H9 (cell line): ENCODE results near the gene GAL3ST3. TPM values are rescaled to one million over a fixed set of nuclear protein-coding genes. Genes with fewer than 3 reads are reported as not detected.

Source experiments
- DNase-seq: peaks from one replicate; pipeline ENCODE4 v3.0.0-alpha.2; 2017
- H2AFZ ChIP-seq: one replicate; pipeline ENCODE4 v1.6.1; 2013; ENCODE audit warnings: mild to moderate bottlenecking, low read length, control low read depth, moderate library complexity
- H2AK5ac ChIP-seq: 2 replicates; pipeline ENCODE4 v1.6.1; 2013; ENCODE audit warnings: low read length, control low read depth, mixed read lengths; ENCODE audit not compliant: insufficient read length
- H2BK120ac ChIP-seq: one replicate; pipeline ENCODE4 v1.6.1; 2013; ENCODE audit warnings: low read depth, mild to moderate bottlenecking, low read length, control low read depth, inconsistent platforms; ENCODE audit not compliant: poor library complexity, severe bottlenecking
- H2BK12ac ChIP-seq: 2 replicates; pipeline ENCODE4 v1.6.1; 2013; ENCODE audit warnings: low read length, control low read depth, mixed read lengths, low read depth; ENCODE audit not compliant: insufficient read length
- H2BK15ac ChIP-seq: 2 replicates; pipeline ENCODE4 v1.6.1; 2013; ENCODE audit warnings: low read depth, low read length, control low read depth
- H2BK20ac ChIP-seq: one replicate; pipeline ENCODE4 v1.6.1; 2013; ENCODE audit warnings: low read depth, mild to moderate bottlenecking, low read length, control low read depth, inconsistent platforms; ENCODE audit not compliant: poor library complexity, severe bottlenecking
- H2BK5ac ChIP-seq: 2 replicates; pipeline ENCODE4 v1.6.1; 2013; ENCODE audit warnings: low read length, control low read depth, mixed read lengths; ENCODE audit not compliant: insufficient read length
- H3K14ac ChIP-seq: 2 replicates; pipeline ENCODE4 v1.6.1; 2013; ENCODE audit warnings: low read length, control low read depth; ENCODE audit not compliant: insufficient read depth
- H3K18ac ChIP-seq: 2 replicates; pipeline ENCODE4 v1.6.1; 2013; ENCODE audit warnings: low read depth, mild to moderate bottlenecking, mixed read lengths, low read length, control low read depth; ENCODE audit not compliant: insufficient read length
- H3K23ac ChIP-seq: 2 replicates; pipeline ENCODE4 v1.6.1; 2013; ENCODE audit warnings: low read length, control low read depth, mixed read lengths, low read depth; ENCODE audit not compliant: insufficient read length
- H3K23me2 ChIP-seq: 2 replicates; pipeline ENCODE4 v1.6.1; 2013; ENCODE audit warnings: low read depth, mild to moderate bottlenecking, mixed read lengths, low read length, control low read depth; ENCODE audit not compliant: insufficient read length, poor library complexity, severe bottlenecking
- H3K27ac ChIP-seq: 2 replicates; pipeline ENCODE4 v1.5.1; 2013; ENCODE audit warnings: low read length, control low read depth, mixed read lengths, low read depth; ENCODE audit not compliant: insufficient read length
- H3K27me3 ChIP-seq: 2 replicates; pipeline ENCODE4 v1.6.1; 2013; ENCODE audit warnings: low read length, control low read depth, inconsistent platforms; ENCODE audit not compliant: insufficient read depth
- H3K4ac ChIP-seq: 2 replicates; pipeline ENCODE4 v1.6.1; 2013; ENCODE audit warnings: low read depth, mild to moderate bottlenecking, control low read depth, inconsistent platforms, low read length, moderate library complexity
- H3K4me1 ChIP-seq: 2 replicates; pipeline ENCODE4 v1.6.1; 2013; ENCODE audit warnings: low read length, control low read depth, inconsistent platforms; ENCODE audit not compliant: insufficient read depth
- H3K4me2 ChIP-seq: 2 replicates; pipeline ENCODE4 v1.6.1; 2013; ENCODE audit warnings: low read length, control low read depth, mixed read lengths; ENCODE audit not compliant: insufficient read length, insufficient read depth
- H3K56ac ChIP-seq: 2 replicates; pipeline ENCODE4 v1.6.1; 2013; ENCODE audit warnings: low read depth, mild to moderate bottlenecking, mixed read lengths, low read length, control low read depth; ENCODE audit not compliant: insufficient read length
- H3K79me1 ChIP-seq: 2 replicates; pipeline ENCODE4 v1.6.1; 2013; ENCODE audit warnings: low read depth, mild to moderate bottlenecking, moderate library complexity, low read length, control low read depth, inconsistent platforms; ENCODE audit not compliant: insufficient read depth, poor library complexity, severe bottlenecking
- H3K79me2 ChIP-seq: 2 replicates; pipeline ENCODE4 v1.6.1; 2013; ENCODE audit warnings: low read length, control low read depth, inconsistent platforms; ENCODE audit not compliant: insufficient read depth
- H3K9ac ChIP-seq: 2 replicates; pipeline ENCODE4 v1.6.1; 2013; ENCODE audit warnings: low read length, control low read depth, mixed read lengths; ENCODE audit not compliant: insufficient read length; ENCODE audit errors: extremely low read depth
- H3K9me3 ChIP-seq: one replicate; pipeline ENCODE4 v1.6.1; 2013; ENCODE audit warnings: low read depth, low read length, inconsistent platforms; ENCODE audit not compliant: control insufficient read depth
- H3T11ph ChIP-seq: one replicate; pipeline ENCODE4 v1.6.1; 2013; ENCODE audit warnings: mild to moderate bottlenecking, low read length, control low read depth, inconsistent platforms
- H4K20me1 ChIP-seq: one replicate; pipeline ENCODE4 v1.6.1; 2013; ENCODE audit not compliant: control insufficient read depth, insufficient read length, insufficient read depth
- H4K5ac ChIP-seq: 2 replicates; pipeline ENCODE4 v1.6.1; 2013; ENCODE audit warnings: low read depth, mild to moderate bottlenecking, mixed read lengths, low read length, control low read depth; ENCODE audit not compliant: insufficient read length
- H4K8ac ChIP-seq: replicated peaks from 2 replicates; pipeline ENCODE4 v1.6.1; 2013; ENCODE audit warnings: low read length, control low read depth, mixed read lengths, low read depth; ENCODE audit not compliant: insufficient read length
- H4K91ac ChIP-seq: 2 replicates; pipeline ENCODE4 v1.6.1; 2013; ENCODE audit warnings: low read depth, mild to moderate bottlenecking, moderate library complexity, mixed read lengths, low read length, control low read depth; ENCODE audit not compliant: insufficient read length
- H3K27ac Mint-ChIP-seq, 3 experiments: 2 replicates in 2 of 3; 3 replicates in 1 of 3; pipeline ENCODE4 v1.8.0; 2020 to 2021; ENCODE audit warnings: mixed read lengths in 3 of 3, mild to moderate bottlenecking in 1 of 3, moderate library complexity in 1 of 3
- H3K27me3 Mint-ChIP-seq: 2 replicates; pipeline ENCODE4 v1.8.0; 2021; ENCODE audit warnings: low read depth, mild to moderate bottlenecking, moderate library complexity, mixed read lengths
- H3K36me3 Mint-ChIP-seq, 3 experiments: 2 replicates in 2 of 3; 3 replicates in 1 of 3; pipeline ENCODE4 v1.8.0; 2020 to 2021; ENCODE audit warnings: low read depth in 3 of 3, mixed read lengths in 3 of 3; ENCODE audit not compliant: insufficient read depth in 1 of 3
- H3K4me1 Mint-ChIP-seq, 2 experiments: 2 replicates each; pipeline ENCODE4 v1.8.0; 2020; ENCODE audit warnings: mixed read lengths in 2 of 2
- H3K4me3 Mint-ChIP-seq, 2 experiments: 2 replicates in 1 of 2; 3 replicates in 1 of 2; pipeline ENCODE4 v1.8.0; 2020 to 2021; ENCODE audit warnings: mild to moderate bottlenecking in 2 of 2, mixed read lengths in 2 of 2, moderate library complexity in 1 of 2
- H3K9me3 Mint-ChIP-seq, 2 experiments: 2 replicates in 1 of 2; 3 replicates in 1 of 2; pipeline ENCODE4 v1.8.0; 2020; ENCODE audit warnings: mild to moderate bottlenecking in 2 of 2, mixed read lengths in 2 of 2, moderate library complexity in 1 of 2
- WGBS: extraction: QIAGEN DNeasy Blood & Tissue Kit; methylation state at CpG from one replicate; pipeline ENCODE4 v1.1.7; 2013; ENCODE audit warnings: missing lambda C conversion rate, low lambda C conversion rate, mixed read lengths; ENCODE audit not compliant: insufficient read length; ENCODE audit errors: extremely low coverage; 5-methylcytosine and 5-hydroxymethylcytosine counted together
- total RNA-seq: library from RNA; stranded (reverse); gene quantifications from 2 replicates; pipeline ENCODE4 v1.2.1, GENCODE V29; 2021
- TF ChIP-seq, protein P1 (sequence below): fragments of 200-600 bp; sonication (generic); conservative IDR thresholded peaks from 3 replicates; pipeline ENCODE4 v1.8.0; 2021; ENCODE audit warnings: antibody characterized with exemption, mild to moderate bottlenecking

The GAL3ST3 gene
- total RNA-seq, 1 experiment from 2014 or later = 17.2 TPM

DNA sequence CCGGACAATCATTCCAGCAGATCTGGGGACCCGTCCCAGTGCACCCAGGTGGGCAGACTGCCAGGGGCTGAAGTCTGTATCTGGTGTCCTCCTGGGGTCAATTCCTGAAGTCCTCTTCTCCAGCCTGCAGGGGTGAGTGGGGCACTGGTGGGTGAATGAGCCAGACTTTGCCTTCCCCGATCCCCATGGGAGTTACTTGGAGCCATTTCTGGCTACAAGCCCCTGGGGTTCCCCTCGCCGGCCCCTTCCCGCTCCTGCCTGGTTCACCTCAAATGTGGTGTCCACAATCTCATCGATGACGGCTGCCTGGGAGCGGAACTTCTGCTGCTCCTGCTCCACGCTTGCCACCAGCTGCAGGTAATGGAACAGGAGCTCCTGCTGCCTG, 32.2 kb downstream of the GAL3ST3 start:
- Histone ChIP-seq H4K8ac (no peak overlapping the region), H3K4ac (no peak overlapping the region), H2AK5ac (no peak overlapping the region), H3K79me1 (no peaks in the 10 kb centered on the region), H3K56ac (no peak overlapping the region), H2AFZ (no peak overlapping the region), H3K23ac (no peak overlapping the region), H3K27ac (no peak overlapping the region), H2BK20ac (no peak overlapping the region), H3K23me2 (peaks cover 6% of the 10 kb centered on the region), H3K14ac (no peak overlapping the region), H2BK12ac (no peak overlapping the region), H3K4me1 (no peaks in the 10 kb centered on the region), H3K9ac (no peak overlapping the region), H2BK15ac (no peak overlapping the region), H4K91ac (no peak overlapping the region), H3K79me2 (no peaks in the 10 kb centered on the region), H3T11ph (no peak overlapping the region), H2BK5ac (no peak overlapping the region), H4K20me1 (no peaks in the 10 kb centered on the region), H3K9me3 (no peaks in the 10 kb centered on the region), H4K5ac (no peak overlapping the region), H2BK120ac (no peak overlapping the region), H3K27me3 (no peaks in the 10 kb centered on the region; the same call in 1 of the 2 replicates), H3K18ac (no peak overlapping the region), H3K4me2 (no peak overlapping the region)
- TF ChIP-seq, protein P1, sequence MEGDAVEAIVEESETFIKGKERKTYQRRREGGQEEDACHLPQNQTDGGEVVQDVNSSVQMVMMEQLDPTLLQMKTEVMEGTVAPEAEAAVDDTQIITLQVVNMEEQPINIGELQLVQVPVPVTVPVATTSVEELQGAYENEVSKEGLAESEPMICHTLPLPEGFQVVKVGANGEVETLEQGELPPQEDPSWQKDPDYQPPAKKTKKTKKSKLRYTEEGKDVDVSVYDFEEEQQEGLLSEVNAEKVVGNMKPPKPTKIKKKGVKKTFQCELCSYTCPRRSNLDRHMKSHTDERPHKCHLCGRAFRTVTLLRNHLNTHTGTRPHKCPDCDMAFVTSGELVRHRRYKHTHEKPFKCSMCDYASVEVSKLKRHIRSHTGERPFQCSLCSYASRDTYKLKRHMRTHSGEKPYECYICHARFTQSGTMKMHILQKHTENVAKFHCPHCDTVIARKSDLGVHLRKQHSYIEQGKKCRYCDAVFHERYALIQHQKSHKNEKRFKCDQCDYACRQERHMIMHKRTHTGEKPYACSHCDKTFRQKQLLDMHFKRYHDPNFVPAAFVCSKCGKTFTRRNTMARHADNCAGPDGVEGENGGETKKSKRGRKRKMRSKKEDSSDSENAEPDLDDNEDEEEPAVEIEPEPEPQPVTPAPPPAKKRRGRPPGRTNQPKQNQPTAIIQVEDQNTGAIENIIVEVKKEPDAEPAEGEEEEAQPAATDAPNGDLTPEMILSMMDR = no peak
- Mint-ChIP-seq H3K36me3 (no peaks in the 10 kb centered on the region; a peak in 1 of 7 replicates), H3K27me3 (peaks cover 12% of the 10 kb centered on the region), H3K9me3 (no peaks in the 10 kb centered on the region), H3K4me3 (no peak overlapping the region), H3K27ac (no peak overlapping the region; a peak in 1 of 7 replicates), H3K4me1 (peaks cover 0 to 2% of the 10 kb centered on the region in 2 experiments; a peak in 1 of 4 replicates)
- no CpG with 5 or more reads among the region's 10 CpGs for WGBS
- no peak for DNase-seq
